Kidney (tissue), 14 donors: Measurements from ENCODE around the gene GRIK3. TPM values are rescaled to one million over a fixed set of nuclear protein-coding genes. Genes with fewer than 3 reads are reported as not detected.

Source experiments
- DNase-seq, 5 donors: peaks; one replicate each; pipeline ENCODE4 v3.0.0-alpha.2; 2013 to 2020
- FAIRE-seq: peaks from 2 replicates; lab custom pipeline; 2012; peaks lifted over from hg19 to GRCh38; lab: Jason Lieb, UNC
- H3K27ac ChIP-seq, 2 donors: one replicate each; pipeline ENCODE4 v1.7.0; 2013; ENCODE audit warnings: low read depth in 2 of 2, low read length in 2 of 2, inconsistent platforms in 1 of 2
- H3K27me3 ChIP-seq: one replicate; pipeline ENCODE4 v1.7.1; 2013; ENCODE audit warnings: low read length, inconsistent platforms; ENCODE audit not compliant: control insufficient read depth, insufficient read depth
- H3K36me3 ChIP-seq, 3 donors: one replicate each; pipeline versions ENCODE4 v1.7.0 to v1.7.1; 2013; ENCODE audit warnings: low read length in 3 of 3, control low read depth in 1 of 3, inconsistent platforms in 1 of 3; ENCODE audit not compliant: insufficient read depth in 3 of 3, control insufficient read depth in 2 of 3
- H3K4me1 ChIP-seq, 3 donors: one replicate each; pipeline versions ENCODE4 v1.7.0 to v1.7.1; 2013; ENCODE audit warnings: low read length in 3 of 3, inconsistent platforms in 1 of 3, low read depth in 1 of 3; ENCODE audit not compliant: control insufficient read depth in 2 of 3, insufficient read depth in 2 of 3
- H3K4me3 ChIP-seq, 3 donors: one replicate each; pipeline versions ENCODE4 v1.7.0 to v1.8.1; 2013; ENCODE audit warnings: low read length in 3 of 3, control low read depth in 1 of 3, inconsistent platforms in 1 of 3
- H3K9ac ChIP-seq, 3 donors: one replicate each; pipeline versions ENCODE4 v1.7.0 to v1.7.1; 2013; ENCODE audit warnings: low read length in 3 of 3, control low read depth in 1 of 3, inconsistent platforms in 1 of 3
- H3K9me3 ChIP-seq, 3 donors: one replicate each; pipeline versions ENCODE4 v1.7.0 to v1.7.1; 2013; ENCODE audit warnings: low read length in 3 of 3, control low read depth in 1 of 3, inconsistent platforms in 1 of 3; ENCODE audit not compliant: control insufficient read depth in 2 of 3, insufficient read depth in 1 of 3
- intact Hi-C: fragments of 100-400 bp; cut with DNase I; formaldehyde crosslinking; loops from one replicate; pipeline ENCODE4 v1.11.1; 2022
- polyA plus RNA-seq: library from polyadenylated mRNA; stranded (reverse); fragments of 350-450 nt; fragmentation: Illumina TruSeq; extraction: RNeasy Lipid Tissue Mini Kit (QIAGEN cat#74804); gene quantifications from one replicate; pipeline ENCODE4 v1.2.3, GENCODE V29; 2014; ENCODE audit warnings: low read depth, low replicate concordance; ENCODE audit not compliant: insufficient read depth
- total RNA-seq: library from RNA; stranded (reverse); fragmentation: NEBNext Ultra II Directional; extraction: Animal tissue kit (Norgen Biotek cat#: 25700); gene quantifications from one replicate; pipeline ENCODE4 v1.2.1, GENCODE V29; 2021
- TF ChIP-seq, protein P1 (sequence below): IDR thresholded peaks from 3 replicates; pipeline ENCODE4 v1.5.1; 2012; ENCODE audit warnings: mild to moderate bottlenecking, moderate library complexity, borderline replicate concordance; ENCODE audit not compliant: insufficient read depth; ENCODE audit errors: extremely low read depth
- donor health status: control.
- donor health status: control.
- donor health status: control.
- donor health status: control.
- donor health status: control.
- donor health status: DM: yes; HTN: yes; CAD: no.
- donor health status: Normal renal cell carcinoma (clear cell type).

Gene GRIK3
- total and polyA plus RNA-seq, 2 donors from 2014 or later: 0.06 to 0.38 TPM

DNA sequence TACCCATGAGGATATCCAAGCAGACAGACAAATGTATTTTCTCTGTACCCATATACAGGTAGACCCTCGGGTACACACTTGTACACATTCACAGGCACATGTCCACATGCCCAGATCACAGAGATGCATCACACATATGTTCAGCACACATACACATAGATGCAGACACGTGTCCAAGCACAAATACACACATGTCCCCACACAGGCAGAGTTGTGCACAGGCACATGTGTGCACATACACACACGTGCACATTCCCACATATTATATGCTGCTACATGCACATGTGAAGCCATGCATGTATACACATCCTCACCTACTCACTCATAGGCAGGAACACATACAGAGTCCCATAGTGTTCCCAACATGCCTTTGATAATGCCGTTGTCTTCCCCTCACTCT lies 219.5 kb downstream of the GRIK3 start:
- FAIRE-seq (no peak), DNase-seq (peak in 1 of 5 donors; percentile 1)
- H3K27me3 ChIP-seq: no peaks in the 10 kb centered on the region
- H3K36me3 ChIP-seq: no peaks in the 10 kb centered on the region
- H3K4me1 ChIP-seq: no peaks in the 10 kb centered on the region
- TF ChIP-seq, protein P1, sequence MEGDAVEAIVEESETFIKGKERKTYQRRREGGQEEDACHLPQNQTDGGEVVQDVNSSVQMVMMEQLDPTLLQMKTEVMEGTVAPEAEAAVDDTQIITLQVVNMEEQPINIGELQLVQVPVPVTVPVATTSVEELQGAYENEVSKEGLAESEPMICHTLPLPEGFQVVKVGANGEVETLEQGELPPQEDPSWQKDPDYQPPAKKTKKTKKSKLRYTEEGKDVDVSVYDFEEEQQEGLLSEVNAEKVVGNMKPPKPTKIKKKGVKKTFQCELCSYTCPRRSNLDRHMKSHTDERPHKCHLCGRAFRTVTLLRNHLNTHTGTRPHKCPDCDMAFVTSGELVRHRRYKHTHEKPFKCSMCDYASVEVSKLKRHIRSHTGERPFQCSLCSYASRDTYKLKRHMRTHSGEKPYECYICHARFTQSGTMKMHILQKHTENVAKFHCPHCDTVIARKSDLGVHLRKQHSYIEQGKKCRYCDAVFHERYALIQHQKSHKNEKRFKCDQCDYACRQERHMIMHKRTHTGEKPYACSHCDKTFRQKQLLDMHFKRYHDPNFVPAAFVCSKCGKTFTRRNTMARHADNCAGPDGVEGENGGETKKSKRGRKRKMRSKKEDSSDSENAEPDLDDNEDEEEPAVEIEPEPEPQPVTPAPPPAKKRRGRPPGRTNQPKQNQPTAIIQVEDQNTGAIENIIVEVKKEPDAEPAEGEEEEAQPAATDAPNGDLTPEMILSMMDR: no peak
- no peak overlapping the region for H3K4me3 ChIP-seq
- H3K9ac ChIP-seq: no peak overlapping the region
- intact Hi-C loops: no loop called here
- H3K27ac ChIP-seq: no peak overlapping the region
- H3K9me3 ChIP-seq: no peaks in the 10 kb centered on the region

DNA sequence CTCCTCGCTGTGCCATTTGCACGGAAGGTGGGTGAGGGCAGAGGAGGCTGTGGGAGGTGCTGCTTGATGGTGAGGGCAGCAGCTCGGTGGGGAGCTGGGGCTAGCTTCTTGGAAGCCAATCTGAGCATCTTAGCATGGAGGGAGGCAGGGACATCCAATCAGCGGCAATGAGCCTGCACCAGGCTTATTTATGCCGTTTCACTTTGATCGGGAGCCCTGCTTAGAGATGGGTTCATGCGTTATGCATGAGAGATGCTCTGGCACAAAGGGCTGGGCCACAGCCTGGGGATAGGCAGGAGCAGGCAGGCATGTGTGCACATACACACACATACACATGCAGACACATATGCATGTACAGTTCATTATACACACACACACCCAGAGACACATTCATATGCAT lies 220.2 kb downstream of the GRIK3 start:
- H3K27me3 ChIP-seq: no peaks in the 10 kb centered on the region
- no peak overlapping the region for H3K27ac ChIP-seq
- TF ChIP-seq, protein P1: no peak
- DNase-seq (peak in 1 of 5 donors; percentile 11), FAIRE-seq (no peak)
- H3K4me3 ChIP-seq: no peak overlapping the region
- intact Hi-C loops: no loop called here
- H3K36me3 ChIP-seq: no peaks in the 10 kb centered on the region
- no peaks in the 10 kb centered on the region for H3K9me3 ChIP-seq
- no peak overlapping the region for H3K9ac ChIP-seq
- H3K4me1 ChIP-seq: no peaks in the 10 kb centered on the region

DNA sequence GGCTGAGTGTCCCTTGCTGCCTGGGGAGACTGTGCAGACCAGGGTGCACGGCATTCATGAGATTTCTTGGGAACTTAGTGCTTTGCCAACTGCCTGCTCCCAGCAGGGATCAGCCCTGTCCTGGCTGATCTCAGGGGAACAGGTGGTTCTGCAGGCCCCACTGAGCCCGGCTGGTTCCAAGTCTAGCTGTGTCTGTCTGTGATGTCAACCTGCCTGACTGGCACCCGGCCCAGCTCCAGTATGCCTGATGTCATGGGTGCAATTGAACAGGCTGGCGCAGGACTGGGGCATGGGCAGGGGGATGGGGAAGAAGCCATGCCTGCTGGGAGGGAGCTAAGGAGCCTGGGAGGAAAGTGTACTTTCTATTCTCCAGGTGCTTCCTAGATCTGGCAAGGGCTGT lies 227.1 kb downstream of the GRIK3 start:
- no peaks in the 10 kb centered on the region for H3K36me3 ChIP-seq
- TF ChIP-seq, protein P1: no peak
- H3K9ac ChIP-seq: no peak overlapping the region
- H3K27ac ChIP-seq: no peak overlapping the region
- H3K9me3 ChIP-seq: no peaks in the 10 kb centered on the region
- DNase-seq (peak in 1 of 5 donors; percentile 43), FAIRE-seq (no peak)
- intact Hi-C loops: no loop called here
- no peaks in the 10 kb centered on the region for H3K4me1 ChIP-seq
- no peak overlapping the region for H3K4me3 ChIP-seq
- no peaks in the 10 kb centered on the region for H3K27me3 ChIP-seq
